HepG2 (cell line): ENCODE results near the gene PARG. TPM values are rescaled to one million over a fixed set of nuclear protein-coding genes. Genes with fewer than 3 reads are reported as not detected.
"Not testable (repeated sequence)": the region's sequence is repeated elsewhere in the genome, so short reads cannot be mapped to it uniquely, and the experiment has no call there.

Experiments used
- ATAC-seq: fragments of 200-7000 bp; cut with Tn5 transposase; 3 replicates; pipeline ENCODE4 v1.9.1; 2020; ENCODE audit warnings: mild to moderate bottlenecking, moderate library complexity
- BruUV-seq: library from RNA; stranded (reverse); fragments of 400-500 nt; replicated peaks from 2 replicates; lab custom pipeline; 2021; lab: Mats Ljungman, UMichigan
- CTCF ChIA-PET: fragments of 300-600 bp; formaldehyde crosslinking; extraction: SDS; loops from one replicate; lab custom pipeline; 2021; ENCODE audit warnings: low total read pairs, inconsistent platforms, low intra/inter-chr PET ratio; lab: Yijun Ruan, JAX
- POLR2A ChIA-PET: fragments of 350-600 bp; sonication (Branson Sonifier 250); formaldehyde crosslinking; loops from one replicate; lab custom pipeline; 2020; ENCODE audit warnings: antibody characterized with exemption, inconsistent platforms; lab: Yijun Ruan, JAX
- DNase-seq: peaks from one replicate; pipeline ENCODE4 v3.0.0-alpha.2; 2015; ENCODE audit warnings: low spot score
- FAIRE-seq: peaks from 3 replicates; lab custom pipeline; 2011; peaks lifted over from hg19 to GRCh38; lab: Jason Lieb, UNC
- H2AFZ ChIP-seq: one replicate; pipeline ENCODE4 v1.6.1; 2011; ENCODE audit warnings: low read length, inconsistent platforms
- H3K27ac ChIP-seq: fragments of 300-600 bp; 3 replicates; pipeline ENCODE4 v1.8.0; 2011; ENCODE audit warnings: mixed run types, mild to moderate bottlenecking, mixed read lengths, low read length, inconsistent platforms; ENCODE audit not compliant: insufficient read depth; ENCODE audit errors: extremely low read length
- H3K27me3 ChIP-seq, 2 experiments: fragments of 200-600 bp in 1 of 2; 2 replicates in 1 of 2; 3 replicates in 1 of 2; pipeline versions ENCODE4 v1.6.0 to v1.8.0; 2011; ENCODE audit warnings: low read length in 2 of 2, mild to moderate bottlenecking in 2 of 2, moderate library complexity in 2 of 2, inconsistent platforms in 1 of 2; ENCODE audit not compliant: insufficient read depth in 2 of 2, control insufficient read depth in 1 of 2
- H3K36me3 ChIP-seq, 2 experiments: fragments of 200-600 bp in 1 of 2; replicated peaks in 1 of 2; 2 replicates in 1 of 2; 3 replicates in 1 of 2; pipeline versions ENCODE4 v1.5.1 to v1.8.0; 2011; ENCODE audit warnings: low read length in 2 of 2, inconsistent platforms in 1 of 2; ENCODE audit not compliant: insufficient read depth in 2 of 2, control insufficient read depth in 1 of 2
- H3K4me1 ChIP-seq: 2 replicates; pipeline ENCODE4 v1.5.1; 2012; ENCODE audit warnings: low read length, inconsistent platforms; ENCODE audit not compliant: insufficient read depth
- H3K4me2 ChIP-seq: 2 replicates; pipeline ENCODE4 v1.6.0; 2011; ENCODE audit warnings: low read depth, low read length, inconsistent platforms
- H3K4me3 ChIP-seq, 3 experiments: fragments of 200-600 bp in 1 of 3; sonication (generic), shearing (Covaris generic) in 1 of 3; replicated peaks in 1 of 3; 2 replicates each; pipeline ENCODE4 v1.5.1; 2011 to 2016; ENCODE audit warnings: low read length in 3 of 3, inconsistent platforms in 2 of 3, low read depth in 2 of 3, mild to moderate bottlenecking in 2 of 3, control low read depth in 1 of 3, mixed read lengths in 1 of 3; ENCODE audit not compliant: insufficient read depth in 1 of 3
- H3K79me2 ChIP-seq: one replicate; pipeline ENCODE4 v1.6.1; 2011; ENCODE audit warnings: low read length, inconsistent platforms; ENCODE audit not compliant: insufficient read depth
- H3K9ac ChIP-seq: 2 replicates; pipeline ENCODE4 v1.6.0; 2011; ENCODE audit warnings: mild to moderate bottlenecking, low read depth, low read length, inconsistent platforms; ENCODE audit not compliant: insufficient read depth
- H3K9me3 ChIP-seq: 2 replicates; pipeline ENCODE4 v1.5.1; 2012; ENCODE audit warnings: mild to moderate bottlenecking, low read length
- H4K20me1 ChIP-seq: 2 replicates; pipeline ENCODE4 v1.6.0; 2011; ENCODE audit warnings: inconsistent platforms, mild to moderate bottlenecking, low read length, moderate library complexity; ENCODE audit not compliant: insufficient read depth
- WGBS: methylation state at CpG from one replicate; pipeline ENCODE4 v1.1.6; 2017; ENCODE audit warnings: low lambda C conversion rate; 5-methylcytosine and 5-hydroxymethylcytosine counted together
- in situ Hi-C: cut with HindIII; loops from 2 replicates; pipeline ENCODE4 v1.10.0; 2017; ENCODE audit warnings: low pct_unique_long_range_greater_than_20kb; ENCODE audit not compliant: extremely low pct_ligation_motif_present
- intact Hi-C: fragments of 100-400 bp; cut with micrococcal nuclease; formaldehyde crosslinking; loops from one replicate; pipeline ENCODE4 v1.10.0; 2022; ENCODE audit not compliant: unreplicated experiment
- polyA plus RNA-seq, 8 experiments: library from polyadenylated mRNA; depleted of rRNA in 3 of 8; stranded (reverse) in 7 of 8; unstranded in 1 of 8; fragments of >200 nt; fragmentation: Illumina TruSeq in 4 of 8; extraction: Trizol in 4 of 8; gene quantifications; 2 replicates each; pipeline versions ENCODE4 v1.2.1 to v1.2.3, GENCODE V29; 2011 to 2016; ENCODE audit warnings: low read depth in 4 of 8, missing spikeins in 1 of 8, mixed read lengths in 1 of 8; ENCODE audit not compliant: insufficient read depth in 1 of 8
- total RNA-seq, 5 experiments: library from RNA; depleted of rRNA; stranded (reverse); fragments of >200 nt; fragmentation: Illumina TruSeq; extraction: Trizol; gene quantifications; 2 replicates each; pipeline ENCODE4 v1.2.3, GENCODE V29; 2016; ENCODE audit warnings: low read depth in 1 of 5

PARG gene
- total and polyA plus RNA-seq, 2 of the 13 experiments (the other 11 are each of a cell fraction or from before 2014, with no cell fraction given), result 11.4 to 37.2 TPM

- intact Hi-C loops, H2AFZ ChIP-seq, CTCF ChIA-PET, FAIRE-seq, BruUV-seq, H4K20me1 ChIP-seq, DNase-seq, in situ Hi-C loops, H3K27me3 ChIP-seq, H3K4me3 ChIP-seq, H3K27ac ChIP-seq, H3K9me3 ChIP-seq, ATAC-seq, H3K4me1 ChIP-seq, H3K9ac ChIP-seq, H3K79me2 ChIP-seq, H3K4me2 ChIP-seq, POLR2A ChIA-PET, H3K36me3 ChIP-seq: not testable (repeated sequence)
- 95% methylated on average over 2 of the region's 4 CpGs for WGBS
Measured at GRCh38 chr10:49923572-49923971, 18.3 kb downstream of the PARG start.

- H3K4me2 ChIP-seq, ATAC-seq, H2AFZ ChIP-seq, H3K79me2 ChIP-seq, intact Hi-C loops, DNase-seq, H3K4me1 ChIP-seq, H3K27ac ChIP-seq, CTCF ChIA-PET, FAIRE-seq, BruUV-seq, H3K27me3 ChIP-seq, H3K9ac ChIP-seq, POLR2A ChIA-PET, H3K9me3 ChIP-seq, H3K4me3 ChIP-seq, in situ Hi-C loops, H3K36me3 ChIP-seq, H4K20me1 ChIP-seq: not testable (repeated sequence)
- WGBS, result 93% methylated on average over 4 of the region's 4 CpGs
Measured at GRCh38 chr10:49922041-49922440, 19.8 kb downstream of the PARG start.

- H3K9me3 ChIP-seq, ATAC-seq, H3K4me3 ChIP-seq, H3K9ac ChIP-seq, H3K79me2 ChIP-seq, H3K4me1 ChIP-seq, H3K4me2 ChIP-seq, H3K36me3 ChIP-seq, CTCF ChIA-PET, FAIRE-seq, DNase-seq, POLR2A ChIA-PET, H3K27me3 ChIP-seq, H3K27ac ChIP-seq, BruUV-seq, in situ Hi-C loops, H4K20me1 ChIP-seq, H2AFZ ChIP-seq: not testable (repeated sequence)
- intact Hi-C loops, result loop anchor here (5.0 kb wide), 1 partner anchor 326 kb away; no protein-coding TSS in a partner anchor
Measured at GRCh38 chr10:49917927-49918326, 23.9 kb downstream of the PARG start.

GRCh38 chr10:49916451-49916850, 25.4 kb downstream of the PARG start:
- H2AFZ ChIP-seq, H3K4me3 ChIP-seq, H3K4me1 ChIP-seq, H3K27me3 ChIP-seq, DNase-seq, H3K27ac ChIP-seq, in situ Hi-C loops, FAIRE-seq, POLR2A ChIA-PET, ATAC-seq, H3K9me3 ChIP-seq, CTCF ChIA-PET, H3K9ac ChIP-seq, H4K20me1 ChIP-seq, H3K4me2 ChIP-seq, BruUV-seq, H3K79me2 ChIP-seq, H3K36me3 ChIP-seq: not testable (repeated sequence)
- intact Hi-C loops, result loop anchor here (5.0 kb wide), 1 partner anchor 324 kb away; no protein-coding TSS in a partner anchor
